ENCODE results near the gene S1PR3. TPM values are rescaled to one million over a fixed set of nuclear protein-coding genes. Genes with fewer than 3 reads are reported as not detected.
A peak's percentile ranks its signal among the peaks of the same experiment; 100 is the strongest.

Gene S1PR3
- polyA plus RNA-seq, 1 donor from 2014 or later: not detected

DNA sequence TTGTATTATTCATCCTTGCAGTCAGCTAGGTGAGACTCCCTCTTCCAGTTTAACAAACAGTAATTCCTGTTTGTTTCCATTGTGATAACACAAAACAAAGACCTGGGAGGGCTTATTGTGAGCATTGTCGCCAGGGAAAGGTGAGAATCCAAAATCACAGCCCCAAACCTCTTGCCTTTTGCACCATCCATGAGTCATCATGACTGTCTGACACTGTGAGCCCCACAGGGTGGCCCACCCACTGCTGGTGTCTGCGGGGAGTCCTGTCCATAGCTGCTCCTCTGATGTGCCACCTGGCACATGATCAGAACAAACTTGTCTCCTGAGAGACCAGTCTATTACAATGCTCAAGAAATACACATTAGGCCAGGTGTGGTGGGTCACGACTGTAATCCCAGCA lies 33.7 kb upstream of the S1PR3 start:
- Mint-ChIP-seq H3K4me1 (no peaks in the 10 kb centered on the region), H3K9me3 (no peaks in the 10 kb centered on the region)

DNA sequence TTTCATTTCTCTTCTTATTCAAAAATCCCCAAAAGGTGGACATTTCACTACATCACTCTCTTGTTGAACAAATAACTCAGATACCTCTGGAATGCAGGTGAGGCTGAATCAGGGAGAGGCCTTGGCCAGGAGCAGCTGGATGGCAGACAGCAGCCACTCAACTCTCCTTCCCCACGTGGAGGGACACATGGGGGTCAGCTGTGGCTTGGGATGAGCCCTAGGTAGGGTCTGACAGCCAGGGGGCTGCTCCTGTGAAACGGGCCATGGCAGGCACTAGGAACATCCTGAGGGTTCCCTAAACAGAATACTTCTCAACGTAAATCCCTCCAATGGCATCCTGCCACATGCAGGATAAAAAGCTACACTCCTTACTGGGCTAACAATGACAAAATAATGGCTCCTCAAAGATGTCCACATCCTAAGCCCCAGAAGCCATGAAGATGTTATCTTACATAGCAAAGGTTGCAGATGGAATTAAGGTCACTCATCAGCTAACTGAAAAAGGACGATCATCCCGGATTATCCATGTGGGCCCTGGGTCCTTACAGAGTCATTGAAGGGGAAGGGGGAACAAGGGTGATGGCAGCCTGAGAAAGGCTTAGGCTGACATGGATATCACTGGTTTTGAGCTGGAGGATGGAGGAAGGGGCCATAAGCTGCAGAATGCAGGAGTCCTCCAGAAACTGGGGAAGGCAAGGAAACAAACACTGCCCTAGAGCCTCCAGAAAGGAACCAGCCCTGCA lies 31.4 kb upstream of the S1PR3 start:
- Mint-ChIP-seq H3K9me3 (no peaks in the 10 kb centered on the region), H3K27ac (no peak overlapping the region), H3K36me3 (no peaks in the 10 kb centered on the region), H3K27me3 (peaks cover 6% of the 10 kb centered on the region), H3K4me1 (no peaks in the 10 kb centered on the region), H3K4me3 (no peak overlapping the region)

More for the DNA sequence above, 33.7 kb upstream of the S1PR3 start:
- no peak overlapping the region for H3K27ac Mint-ChIP-seq
- peaks cover 15% of the 10 kb centered on the region for H3K27me3 Mint-ChIP-seq
- H3K36me3 Mint-ChIP-seq: no peaks in the 10 kb centered on the region
- no peak overlapping the region for H3K4me3 Mint-ChIP-seq

DNA sequence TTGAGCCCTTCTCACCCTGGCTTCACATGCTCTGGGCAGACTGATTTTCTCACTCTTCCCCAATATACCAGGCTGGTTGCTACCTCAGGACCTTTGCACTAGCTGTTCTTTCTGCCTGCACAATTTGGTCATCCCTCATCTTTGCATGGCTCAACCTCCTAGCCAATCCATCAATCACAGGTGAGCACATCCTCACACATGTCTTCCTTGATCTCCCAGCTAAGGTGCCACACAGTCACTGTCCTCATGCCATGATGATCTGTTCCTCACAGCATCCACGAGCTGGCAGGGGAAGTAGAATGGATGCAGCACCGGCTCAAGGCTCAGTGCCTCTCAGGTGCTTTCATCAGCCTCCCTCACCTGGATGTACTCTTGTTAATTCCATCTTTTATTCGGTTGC lies 30.6 kb upstream of the S1PR3 start:
- peaks cover 5% of the 10 kb centered on the region for H3K27me3 Mint-ChIP-seq
- no peaks in the 10 kb centered on the region for H3K9me3 Mint-ChIP-seq
- H3K27ac Mint-ChIP-seq: no peak overlapping the region
- H3K4me1 Mint-ChIP-seq: no peaks in the 10 kb centered on the region
- H3K36me3 Mint-ChIP-seq: no peaks in the 10 kb centered on the region
- no peak overlapping the region for H3K4me3 Mint-ChIP-seq

DNA sequence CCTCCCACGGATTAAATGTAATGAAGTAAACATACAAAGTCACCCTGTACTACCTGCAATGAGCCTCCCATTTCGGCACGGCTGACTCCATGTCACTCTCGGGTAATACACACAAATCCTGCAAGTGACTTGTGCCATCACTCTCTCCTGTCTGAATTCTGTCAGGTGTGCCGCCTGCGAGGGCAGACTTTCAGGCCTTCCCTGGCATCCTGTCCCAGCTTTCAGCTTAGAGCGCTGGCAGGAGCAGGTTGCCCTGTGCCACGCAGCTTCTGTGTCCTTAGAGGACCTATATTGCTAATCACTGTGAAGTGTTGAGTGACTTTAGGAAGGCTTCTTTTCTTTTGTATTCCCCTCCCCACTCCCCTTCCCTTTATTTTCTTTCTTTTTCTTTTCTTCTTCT lies 25.8 kb upstream of the S1PR3 start:
- Mint-ChIP-seq H3K36me3 (no peaks in the 10 kb centered on the region), H3K9me3 (no peaks in the 10 kb centered on the region), H3K27me3 (peaks cover 7% of the 10 kb centered on the region), H3K27ac (no peak overlapping the region), H3K4me3 (no peak overlapping the region), H3K4me1 (no peaks in the 10 kb centered on the region)

DNA sequence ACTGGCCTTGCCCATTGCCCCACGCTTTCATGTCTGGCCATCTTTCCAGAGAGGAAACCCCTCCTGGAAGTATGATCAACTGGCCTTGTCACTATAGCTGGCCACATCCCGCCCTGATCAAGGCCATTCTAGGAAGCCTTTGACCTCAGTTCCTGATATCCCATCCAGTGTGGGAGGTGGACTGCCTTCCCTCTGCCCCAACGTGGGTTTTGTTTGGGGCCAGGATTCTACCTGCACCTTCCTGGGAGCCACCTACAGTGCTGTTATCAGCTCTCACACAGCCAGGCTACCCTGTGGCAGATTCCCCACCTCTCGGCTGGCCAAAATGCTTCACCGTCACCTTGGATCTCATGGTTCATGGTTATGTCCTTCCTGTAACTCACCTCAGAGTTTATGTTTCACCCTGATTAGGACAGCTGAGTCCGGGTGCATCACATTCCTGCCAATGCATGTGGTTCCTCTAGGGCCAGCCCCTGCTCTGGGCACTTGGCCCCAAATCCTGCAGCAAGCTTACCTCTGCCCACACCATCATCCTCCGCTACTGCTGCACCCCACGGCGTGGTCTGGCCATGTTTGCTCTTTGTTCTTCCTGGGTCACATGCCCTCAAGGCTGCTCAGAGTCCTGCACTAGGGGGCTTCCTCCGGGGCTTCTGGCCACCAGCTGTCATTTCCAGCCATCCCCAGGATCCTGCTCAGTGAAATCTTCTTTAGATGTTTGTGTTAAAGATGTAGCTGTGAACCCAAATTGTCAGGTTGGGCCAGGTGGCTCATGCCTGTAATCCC lies 24.2 kb upstream of the S1PR3 start:
- H3K27ac Mint-ChIP-seq: no peak overlapping the region

DNA sequence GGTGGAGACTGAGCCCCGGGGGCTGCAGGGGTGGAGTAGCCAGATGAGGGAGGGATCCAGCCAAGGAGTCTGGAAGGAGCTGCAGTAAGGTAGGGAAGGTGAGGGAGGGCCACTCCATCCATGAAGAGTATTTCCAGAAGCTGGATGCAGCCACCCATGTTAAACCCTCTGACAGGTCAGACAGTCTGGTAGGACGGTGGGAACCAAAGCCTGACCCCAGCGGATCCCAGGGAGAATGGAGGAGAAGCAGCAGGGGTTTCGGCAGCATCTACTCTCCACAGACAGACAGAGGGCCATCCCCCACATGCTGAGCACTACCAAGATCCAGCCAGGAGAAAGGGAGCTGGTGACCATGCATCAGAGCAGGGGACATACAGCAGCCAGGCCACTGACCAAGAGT lies 22.5 kb upstream of the S1PR3 start:
- peaks cover 4% of the 10 kb centered on the region for H3K27me3 Mint-ChIP-seq
- no peaks in the 10 kb centered on the region for H3K9me3 Mint-ChIP-seq
- H3K4me3 Mint-ChIP-seq: no peak overlapping the region
- no peak overlapping the region for H3K27ac Mint-ChIP-seq
- no peaks in the 10 kb centered on the region for H3K4me1 Mint-ChIP-seq
- no peaks in the 10 kb centered on the region for H3K36me3 Mint-ChIP-seq

More for the DNA sequence above, 24.2 kb upstream of the S1PR3 start:
- Mint-ChIP-seq H3K9me3 (no peaks in the 10 kb centered on the region), H3K36me3 (no peaks in the 10 kb centered on the region), H3K4me1 (no peaks in the 10 kb centered on the region), H3K4me3 (no peak overlapping the region), H3K27me3 (peaks cover 4% of the 10 kb centered on the region)

DNA sequence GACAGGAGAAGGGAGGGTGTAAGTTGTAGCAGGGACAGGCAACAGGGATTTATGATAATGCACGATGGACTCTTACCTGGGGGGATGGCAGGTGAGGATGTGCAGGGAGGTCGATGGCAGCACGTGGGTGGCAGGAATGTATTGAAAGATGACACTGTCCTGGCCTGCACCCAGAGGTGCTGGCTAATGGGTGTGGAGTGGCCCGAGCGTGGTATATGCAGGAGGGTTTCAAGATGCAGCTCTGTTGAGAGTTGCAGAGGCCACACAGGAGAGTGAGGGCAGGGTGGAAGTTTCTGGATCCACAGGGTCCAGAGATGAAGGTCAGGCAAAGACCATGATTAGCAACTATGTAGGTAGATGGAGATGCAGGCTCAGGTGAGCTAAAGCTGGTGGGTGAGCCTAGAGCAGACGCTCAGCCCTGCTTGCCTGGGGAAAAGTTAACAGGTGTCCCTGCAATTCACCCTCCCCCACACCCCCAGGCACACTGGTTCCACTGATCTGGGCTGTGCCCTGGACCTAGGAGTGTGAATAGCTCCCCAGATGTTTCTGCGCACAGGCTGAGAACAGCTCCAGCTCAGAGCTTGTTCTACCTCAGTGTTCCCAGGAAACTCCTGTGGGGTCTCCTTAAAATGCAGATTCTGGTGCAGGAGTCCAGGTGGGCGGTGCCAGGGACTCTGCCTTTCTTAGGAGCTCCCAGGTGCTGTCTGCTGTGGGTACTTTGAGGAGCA lies 21.5 kb upstream of the S1PR3 start:
- H3K9me3 Mint-ChIP-seq: no peaks in the 10 kb centered on the region
- H3K27me3 Mint-ChIP-seq: peaks cover 4% of the 10 kb centered on the region
- H3K4me1 Mint-ChIP-seq: no peaks in the 10 kb centered on the region
- H3K36me3 Mint-ChIP-seq: no peaks in the 10 kb centered on the region
- H3K4me3 Mint-ChIP-seq: no peak overlapping the region
- no peak overlapping the region for H3K27ac Mint-ChIP-seq

DNA sequence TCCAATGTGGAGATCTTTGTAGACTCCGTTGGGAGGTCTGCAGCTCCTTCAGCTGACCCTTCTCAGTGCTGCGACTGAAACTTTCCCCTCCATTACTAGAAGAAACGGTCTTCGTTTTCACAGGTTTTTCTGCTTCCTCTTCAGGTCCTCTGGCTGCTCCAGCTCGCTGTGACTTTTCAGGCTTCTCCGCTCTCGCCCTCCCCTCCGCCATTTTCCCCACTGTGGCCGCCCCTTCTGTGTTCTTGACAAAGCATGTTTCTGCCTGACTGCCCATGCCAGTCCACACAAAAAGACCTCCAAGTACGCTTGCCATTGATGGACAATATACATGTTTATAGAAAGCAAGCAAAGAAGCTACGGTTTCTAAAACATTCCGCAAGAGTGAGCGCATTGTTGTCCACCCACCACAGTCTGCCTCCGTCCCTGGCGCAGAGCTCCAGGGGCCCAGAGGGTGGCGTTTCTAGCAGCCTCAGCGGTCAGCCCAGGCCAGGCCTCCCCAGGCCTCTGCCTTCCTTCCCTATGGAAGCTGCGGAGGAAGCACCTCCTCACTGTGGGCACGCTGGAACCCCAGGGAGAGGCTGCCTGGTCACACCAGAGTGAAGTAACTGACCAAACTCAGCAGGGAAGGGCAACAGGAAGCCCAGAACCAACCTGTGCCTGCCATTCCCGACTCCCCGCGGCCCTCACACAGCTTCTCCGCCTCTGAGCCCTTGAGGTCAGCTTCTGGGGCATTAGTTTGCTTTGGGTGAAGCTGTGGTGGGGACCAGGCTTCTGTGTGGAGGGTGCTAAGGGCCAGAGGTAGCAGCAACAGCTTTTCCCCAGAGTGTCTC lies 19.9 kb upstream of the S1PR3 start:
- Mint-ChIP-seq H3K27me3 (peaks cover 2% of the 10 kb centered on the region), H3K9me3 (no peaks in the 10 kb centered on the region), H3K4me3 (no peak overlapping the region), H3K27ac (no peak overlapping the region), H3K36me3 (no peaks in the 10 kb centered on the region), H3K4me1 (no peaks in the 10 kb centered on the region)

DNA sequence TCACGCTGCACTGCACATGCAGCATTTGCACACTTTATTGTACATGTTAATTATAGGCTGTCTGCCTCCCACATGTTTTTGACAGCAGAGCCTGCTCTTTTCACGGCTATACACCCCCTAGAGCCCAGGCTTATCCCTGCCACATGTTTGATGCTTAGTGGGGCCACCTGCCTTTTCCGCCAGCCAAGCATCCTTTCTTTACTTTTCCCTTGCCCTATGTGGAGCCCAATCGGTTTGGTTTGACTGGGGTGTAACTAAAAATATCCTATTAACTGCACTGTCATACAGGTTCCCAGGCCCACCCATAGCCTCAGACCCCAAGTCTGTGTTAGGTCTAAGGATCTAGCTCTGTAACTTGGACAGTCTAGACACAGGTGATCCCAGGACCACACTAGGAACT lies 18.9 kb upstream of the S1PR3 start:
- no peak overlapping the region for H3K4me3 Mint-ChIP-seq
- H3K27ac Mint-ChIP-seq: no peak overlapping the region
- no peaks in the 10 kb centered on the region for H3K4me1 Mint-ChIP-seq
- H3K9me3 Mint-ChIP-seq: no peaks in the 10 kb centered on the region
- no peaks in the 10 kb centered on the region for H3K36me3 Mint-ChIP-seq
- peaks cover 2% of the 10 kb centered on the region for H3K27me3 Mint-ChIP-seq

DNA sequence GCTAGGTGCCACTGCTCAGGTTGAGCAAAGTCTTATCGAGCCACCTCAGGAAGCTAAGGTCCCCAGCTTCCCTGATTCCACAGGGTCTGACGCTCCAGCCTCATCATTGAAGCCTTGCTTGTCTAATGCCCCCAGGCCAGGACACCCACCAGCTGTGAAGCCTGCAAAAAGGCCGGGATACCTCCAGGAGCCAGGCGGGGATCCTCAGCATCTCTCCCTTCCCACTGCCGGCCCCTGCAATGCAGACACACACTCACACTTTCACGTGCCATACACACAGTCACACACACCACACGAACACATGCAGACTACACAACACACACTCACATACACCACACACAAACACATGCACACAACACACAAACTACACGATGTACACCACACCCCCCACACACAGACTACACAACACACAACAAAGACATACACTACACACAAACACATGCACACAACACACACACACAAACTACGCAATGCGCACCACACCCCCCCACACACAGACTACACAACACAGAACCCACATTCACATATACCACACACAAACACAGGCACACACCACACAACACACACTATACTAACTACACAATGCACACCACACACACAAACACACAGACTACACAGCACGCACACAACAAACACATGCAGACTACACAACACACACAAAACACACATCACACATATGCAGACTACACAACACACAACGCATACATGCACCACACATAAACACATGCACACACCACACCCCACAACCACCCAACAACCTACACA lies 17.8 kb upstream of the S1PR3 start:
- Mint-ChIP-seq H3K4me3 (no peak overlapping the region), H3K27ac (no peak overlapping the region), H3K27me3 (peaks cover under 1% of the 10 kb centered on the region), H3K9me3 (no peaks in the 10 kb centered on the region), H3K4me1 (no peaks in the 10 kb centered on the region), H3K36me3 (no peaks in the 10 kb centered on the region)

DNA sequence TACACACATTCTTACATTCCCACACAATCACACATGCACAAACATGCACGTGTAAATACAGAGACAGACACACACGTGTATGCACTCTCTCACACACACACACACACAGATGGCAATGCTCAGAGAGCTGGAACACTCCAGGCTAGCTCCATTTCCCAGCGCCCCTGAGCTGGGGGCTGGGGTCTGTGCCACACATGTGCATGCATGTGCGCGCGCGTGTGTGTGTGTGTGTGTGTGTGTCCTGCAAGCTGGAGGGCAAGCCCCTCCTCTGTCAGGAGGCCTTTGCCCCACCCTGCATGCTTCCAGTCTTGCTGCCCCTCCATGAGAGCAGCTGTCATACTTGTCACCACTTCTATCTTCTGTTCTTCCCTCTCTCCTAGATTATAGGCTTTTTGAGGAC lies 16.6 kb upstream of the S1PR3 start:
- H3K36me3 Mint-ChIP-seq: no peaks in the 10 kb centered on the region
- no peaks in the 10 kb centered on the region for H3K27me3 Mint-ChIP-seq
- no peaks in the 10 kb centered on the region for H3K9me3 Mint-ChIP-seq
- H3K4me3 Mint-ChIP-seq: no peak overlapping the region
- H3K27ac Mint-ChIP-seq: no peak overlapping the region
- no peaks in the 10 kb centered on the region for H3K4me1 Mint-ChIP-seq

DNA sequence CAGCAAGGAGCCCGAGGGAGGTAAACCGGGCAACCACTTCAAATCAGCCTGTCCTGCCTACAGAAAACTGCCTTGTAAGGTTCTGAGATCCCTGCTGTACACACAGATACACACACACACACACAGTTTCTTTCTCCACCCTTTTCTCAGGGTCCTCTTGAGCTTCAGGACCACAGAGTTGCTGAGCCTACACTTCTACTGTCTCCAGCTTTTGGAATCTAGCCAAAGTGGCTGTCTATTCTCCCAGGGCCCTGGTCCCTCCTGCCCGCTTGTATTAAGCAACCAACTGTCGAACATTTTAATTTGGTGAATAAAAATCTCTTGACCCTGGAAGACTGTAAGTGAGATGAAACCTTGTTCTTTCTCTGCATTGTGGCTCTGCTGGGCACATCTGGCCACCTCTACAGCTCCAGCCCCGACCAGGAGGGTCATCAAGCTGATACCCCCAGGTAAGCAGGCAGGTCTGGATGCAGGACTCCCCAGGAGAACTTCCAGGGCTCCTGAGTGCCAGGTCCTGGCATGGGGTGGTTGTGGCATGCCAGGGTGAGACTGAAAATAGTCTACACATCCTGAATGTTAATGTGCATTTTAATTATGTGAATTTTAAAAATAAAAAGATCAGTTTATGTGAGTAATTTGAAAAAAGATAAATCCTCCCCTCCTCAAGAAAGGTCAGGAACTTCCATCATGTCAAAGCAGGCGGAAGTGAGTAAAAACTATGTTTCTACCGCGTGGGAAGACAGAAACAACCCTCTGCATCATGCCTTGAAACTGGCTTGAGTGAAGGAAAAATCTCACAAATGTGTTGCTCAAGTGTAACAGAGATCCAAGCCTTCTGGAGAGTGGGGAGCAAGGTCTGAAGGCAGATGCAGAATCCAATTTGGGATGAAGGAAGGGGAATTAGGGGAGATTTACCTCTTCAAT lies 15.0 kb upstream of the S1PR3 start:
- Mint-ChIP-seq H3K27ac (no peak overlapping the region), H3K9me3 (peaks cover 0 to 3% (median 0%) of the 10 kb centered on the region in 3 donors), H3K4me1 (no peaks in the 10 kb centered on the region), H3K27me3 (no peaks in the 10 kb centered on the region), H3K36me3 (no peaks in the 10 kb centered on the region), H3K4me3 (no peak overlapping the region)

DNA sequence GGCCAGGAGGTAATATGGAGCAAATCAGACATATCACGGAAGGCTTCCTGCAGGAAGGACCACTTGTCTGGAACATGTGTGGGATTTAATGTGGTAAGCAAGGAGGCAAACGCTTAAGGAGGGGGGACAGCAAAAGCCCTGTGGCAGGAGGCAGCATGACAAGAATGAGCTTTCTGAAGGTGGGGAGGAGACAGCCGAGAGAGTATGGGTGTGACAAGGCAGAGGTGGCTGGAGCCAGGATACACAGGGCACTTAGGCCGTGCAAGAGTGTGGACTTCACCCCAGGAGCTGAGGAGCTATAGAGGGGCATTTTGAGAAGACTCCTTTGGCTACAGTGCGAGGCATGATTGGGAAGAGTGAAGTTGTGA lies 14.4 kb upstream of the S1PR3 start:
- H3K27me3 Mint-ChIP-seq: no peaks in the 10 kb centered on the region
- H3K4me3 Mint-ChIP-seq: no peak overlapping the region
- peaks cover 0 to 4% (median 0%) of the 10 kb centered on the region in 3 donors for H3K9me3 Mint-ChIP-seq
- H3K36me3 Mint-ChIP-seq: no peaks in the 10 kb centered on the region
- H3K4me1 Mint-ChIP-seq: no peaks in the 10 kb centered on the region
- peak overlapping the region in 1 of 3 donors; percentile 27 for H3K27ac Mint-ChIP-seq

Measured in IgD-negative memory B cell (primary cell).